Dedifferentiated amniotic fluid mesenchymal stem cell (primary cell): ENCODE measurements around the gene P2RY6.

Experiments
- DNase-seq: peaks from one replicate; pipeline ENCODE4 v3.0.0-alpha.2; 2016; ENCODE audit errors: extremely low spot score

P2RY6 gene

DNA sequence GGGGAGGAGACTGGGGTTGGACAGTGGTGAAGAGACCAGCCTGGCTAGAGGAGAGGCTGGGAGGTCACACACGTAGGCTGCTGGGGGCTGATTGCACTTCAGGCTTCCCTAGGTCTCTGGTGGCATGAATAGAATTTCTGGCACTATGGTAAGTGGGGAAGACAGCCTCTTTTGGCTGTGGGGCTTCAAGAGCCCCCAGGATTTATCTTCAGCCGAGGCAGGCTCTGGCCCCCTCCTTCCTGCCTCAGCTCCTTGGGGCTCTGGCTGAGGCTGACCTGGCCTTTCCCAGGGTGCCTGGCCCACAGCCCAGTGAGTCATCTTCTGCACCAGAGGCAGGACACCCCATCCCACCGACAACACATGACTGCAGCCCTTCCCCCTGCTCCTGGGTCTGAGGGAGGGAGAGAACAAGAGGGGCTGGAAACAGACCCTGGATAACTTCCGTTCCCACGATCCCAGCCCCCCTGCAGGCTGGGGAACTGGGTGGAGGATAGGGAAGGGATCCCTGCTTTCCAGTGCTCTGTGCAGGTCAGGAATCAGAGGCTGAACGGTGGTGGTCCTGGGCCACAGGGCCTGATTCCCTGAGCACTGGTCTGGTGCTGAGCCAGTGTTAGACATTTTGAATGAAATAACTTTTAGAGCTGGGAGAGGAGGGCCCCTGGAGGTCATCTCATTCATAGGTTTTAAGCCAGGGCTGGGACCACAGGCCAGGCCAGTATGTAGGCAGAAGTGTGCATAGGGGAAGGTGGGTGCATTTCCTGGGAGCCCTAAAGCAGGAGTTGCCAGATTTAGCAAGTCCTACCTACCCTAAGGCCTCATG is 62.5 kb downstream of the P2RY6 start:
- no peak for DNase-seq

DNA sequence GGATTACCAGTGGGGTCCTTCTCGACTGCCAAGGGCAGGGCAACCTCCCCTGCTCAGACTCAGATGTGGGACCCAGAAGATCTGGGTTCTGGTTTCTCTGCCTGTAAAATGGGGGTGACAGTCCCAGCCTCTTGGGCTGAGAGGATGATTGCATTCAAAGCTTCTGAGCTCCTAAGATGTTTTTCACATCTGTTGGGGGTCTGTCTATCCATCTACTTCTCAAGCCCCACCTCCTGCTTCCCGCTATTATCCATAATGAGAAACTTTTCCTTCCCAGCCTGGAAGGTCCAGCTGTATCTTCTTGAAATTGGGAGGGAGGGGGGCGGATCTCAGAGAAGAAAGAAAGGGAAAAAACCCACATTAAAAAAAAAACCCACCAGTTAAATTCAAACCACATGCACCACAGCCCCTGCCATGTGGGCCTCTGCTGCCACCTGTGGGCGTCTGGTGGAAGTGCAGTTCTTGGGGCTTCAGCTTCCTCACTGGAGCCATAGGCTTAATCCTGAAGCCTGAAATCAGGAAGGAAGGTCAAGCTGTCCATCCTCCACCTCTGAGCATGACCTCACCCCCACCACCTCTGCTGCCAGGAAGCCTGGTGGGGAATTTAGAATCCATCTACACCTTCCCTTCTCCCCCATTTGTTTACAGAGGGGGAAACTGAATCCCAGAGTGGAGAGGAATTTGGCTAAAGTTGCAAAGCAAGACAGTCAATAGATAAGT is 63.2 kb downstream of the P2RY6 start:
- peak; percentile 84 for DNase-seq

DNA sequence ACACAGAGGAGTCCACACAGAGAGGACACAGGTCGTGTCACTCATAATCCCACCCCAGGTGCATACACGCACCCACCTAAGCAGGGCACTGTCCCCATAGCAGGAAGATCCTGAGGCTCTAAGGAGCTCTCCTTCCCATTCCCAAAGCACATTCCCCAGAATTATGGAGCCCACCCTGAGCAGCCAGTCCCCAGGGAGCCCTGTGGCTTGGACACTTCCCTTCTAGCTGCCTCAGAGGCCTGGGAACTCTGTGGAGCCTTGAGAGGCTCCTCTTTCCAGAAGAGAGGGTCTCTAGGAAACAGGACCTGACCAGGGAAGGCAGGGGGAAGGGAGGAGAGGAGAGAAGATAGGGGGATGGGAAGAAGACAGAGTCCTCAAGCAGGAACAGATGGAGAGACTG is 65.7 kb downstream of the P2RY6 start:
- DNase-seq, result no peak

DNA sequence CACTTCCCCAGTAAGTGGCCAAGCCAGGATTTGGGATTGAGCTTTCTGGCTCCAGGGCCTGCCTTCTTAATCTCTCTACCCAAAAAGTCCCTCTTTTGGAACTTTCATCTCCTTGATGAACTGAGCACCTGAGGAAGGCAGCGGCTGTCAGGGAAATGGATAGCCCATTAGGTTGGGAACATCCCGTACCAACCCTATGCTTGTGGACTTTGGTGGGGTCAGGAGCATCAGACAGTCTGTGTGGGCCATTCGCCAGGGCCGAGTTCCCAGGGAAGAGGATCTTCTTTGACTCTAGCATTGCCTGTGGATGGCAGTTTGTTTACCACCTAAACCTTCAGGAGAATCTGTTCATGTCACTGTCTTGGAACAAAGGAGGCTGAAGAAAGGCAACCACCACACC is 66.1 kb downstream of the P2RY6 start:
- DNase-seq, result no peak

DNA sequence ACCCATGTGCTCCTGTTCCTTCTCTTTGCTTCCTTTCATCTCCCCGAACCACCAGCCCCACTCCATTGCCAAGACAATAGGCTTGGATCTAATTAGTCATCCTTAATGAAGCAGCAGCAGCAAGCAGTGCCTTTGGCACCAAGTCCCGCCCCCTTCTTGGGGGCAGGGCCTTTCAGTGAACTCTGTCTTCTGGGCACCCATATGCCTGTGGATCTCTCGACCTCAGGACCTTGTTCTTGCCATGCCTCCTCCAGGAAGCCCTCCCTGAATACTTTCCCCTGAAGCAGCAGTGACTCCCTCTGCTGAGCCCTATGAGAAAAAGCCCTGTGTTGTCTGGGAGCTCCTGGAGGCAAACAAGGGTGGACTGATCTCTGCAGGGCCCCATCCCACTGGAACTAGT is 68.0 kb downstream of the P2RY6 start:
- DNase-seq, result no peak

DNA sequence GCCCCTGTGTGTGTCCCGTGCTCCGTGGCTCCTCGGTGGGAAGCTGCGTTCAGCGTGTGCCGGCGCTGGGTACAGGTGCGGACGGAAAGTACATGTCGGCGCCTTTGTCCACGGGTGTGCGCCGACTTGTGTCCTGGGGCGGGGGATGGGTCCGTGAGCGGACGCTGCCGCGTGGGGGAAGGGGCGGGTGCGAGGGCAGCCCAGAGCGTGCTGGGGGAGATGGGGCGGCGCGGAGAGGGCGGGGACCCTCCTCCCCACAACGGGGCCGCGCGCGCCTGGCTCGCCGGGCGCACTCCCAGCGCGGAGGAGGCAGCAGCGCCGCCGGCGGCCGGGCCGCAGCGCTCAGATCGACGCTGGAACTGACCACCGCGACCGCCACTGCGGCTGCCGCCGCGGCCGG is 70.5 kb downstream of the P2RY6 start:
- no peak for DNase-seq

DNA sequence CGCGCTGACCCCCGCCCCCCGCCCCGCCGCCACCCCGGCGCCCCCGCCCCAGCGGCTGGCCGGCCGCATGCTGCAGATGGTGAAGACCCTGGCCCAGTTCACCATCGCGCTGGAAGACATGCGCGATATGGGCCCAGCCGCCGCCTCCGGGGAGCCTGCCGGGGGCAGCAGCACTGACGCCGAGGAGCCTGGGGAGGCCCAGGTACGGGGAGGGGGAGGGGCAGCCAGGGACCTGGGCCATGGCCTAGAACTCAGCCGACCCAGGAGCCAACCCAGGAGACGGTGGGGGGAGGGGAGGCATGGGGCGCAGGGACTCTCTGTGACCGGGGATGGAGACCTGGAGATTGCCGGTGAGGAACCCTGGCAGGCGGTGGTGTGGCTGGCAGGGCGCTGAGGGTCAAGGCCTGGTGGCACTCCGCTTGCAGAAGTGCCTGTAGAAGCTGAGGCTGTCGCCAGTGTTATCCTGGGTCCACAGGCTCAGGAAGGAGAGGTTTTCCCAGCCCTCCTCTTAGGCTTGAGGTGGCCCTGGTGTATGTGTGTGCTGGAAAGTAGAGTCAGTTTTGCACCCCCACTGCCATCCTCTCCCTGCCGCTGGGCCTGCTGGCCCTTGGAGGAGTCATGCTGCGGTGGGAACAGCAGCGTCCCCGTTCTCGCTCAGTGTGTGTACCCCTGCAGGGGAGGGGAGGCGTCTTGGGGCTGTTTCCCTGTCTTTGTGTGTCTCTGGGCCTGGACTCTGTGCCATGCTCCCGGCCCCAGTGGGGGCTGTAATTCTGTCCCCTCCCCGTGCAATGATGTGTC is 71.1 kb downstream of the P2RY6 start:
- DNase-seq, result no peak

DNA sequence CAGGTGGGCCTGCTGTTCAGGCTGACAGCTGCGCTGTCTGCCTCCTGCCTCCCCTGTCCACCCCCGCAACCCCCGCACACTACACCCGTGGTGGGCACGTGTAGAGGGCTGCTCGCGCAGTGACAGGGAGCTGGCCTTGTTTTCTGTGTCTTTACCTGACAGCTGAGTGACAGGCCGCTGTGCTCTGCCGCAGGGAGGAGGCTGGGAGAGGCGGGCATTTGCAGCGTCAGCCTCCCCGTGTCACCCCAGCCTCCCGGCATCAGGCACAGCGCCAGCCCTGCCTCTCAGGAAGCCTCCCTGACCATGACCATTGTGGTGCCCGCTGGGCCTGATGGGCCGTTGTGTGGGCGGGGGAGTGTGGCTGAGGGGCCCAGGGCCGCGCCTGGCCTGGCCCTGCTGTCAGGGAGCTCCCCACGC is 72.1 kb downstream of the P2RY6 start:
- no peak for DNase-seq

DNA sequence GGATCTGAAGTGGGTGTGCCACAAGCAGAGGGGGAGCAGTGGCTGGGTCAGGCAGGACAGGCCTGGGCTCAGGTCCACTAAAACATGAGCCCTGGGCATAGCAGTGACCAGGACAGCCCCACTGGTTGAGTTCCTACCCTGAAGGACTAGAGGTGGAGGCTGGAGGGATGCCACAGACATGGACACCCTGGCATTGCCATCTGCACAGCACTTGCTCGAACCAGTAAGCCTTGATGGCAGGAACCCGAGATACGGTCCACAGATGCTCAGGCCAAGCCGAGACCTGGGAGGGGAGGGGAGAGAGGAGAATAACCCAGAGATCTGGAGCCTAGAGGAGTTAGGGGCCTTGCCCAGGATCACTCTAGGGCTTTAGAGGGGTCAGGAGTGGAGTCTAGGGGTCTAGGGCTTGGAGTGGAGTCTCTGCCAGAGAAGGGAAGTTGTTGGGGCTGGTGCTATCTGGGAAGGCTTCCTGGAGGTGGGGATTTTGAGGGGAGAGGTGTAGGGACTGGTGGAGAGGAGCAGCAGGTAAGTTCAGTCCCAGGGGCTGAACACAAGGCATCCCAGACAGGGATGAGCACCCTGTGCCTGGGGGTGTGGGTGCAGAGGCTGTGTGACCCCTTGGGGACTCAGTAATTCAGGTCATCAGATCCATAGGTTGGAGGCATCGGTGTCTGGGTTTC is 73.5 kb downstream of the P2RY6 start:
- DNase-seq, result no peak

DNA sequence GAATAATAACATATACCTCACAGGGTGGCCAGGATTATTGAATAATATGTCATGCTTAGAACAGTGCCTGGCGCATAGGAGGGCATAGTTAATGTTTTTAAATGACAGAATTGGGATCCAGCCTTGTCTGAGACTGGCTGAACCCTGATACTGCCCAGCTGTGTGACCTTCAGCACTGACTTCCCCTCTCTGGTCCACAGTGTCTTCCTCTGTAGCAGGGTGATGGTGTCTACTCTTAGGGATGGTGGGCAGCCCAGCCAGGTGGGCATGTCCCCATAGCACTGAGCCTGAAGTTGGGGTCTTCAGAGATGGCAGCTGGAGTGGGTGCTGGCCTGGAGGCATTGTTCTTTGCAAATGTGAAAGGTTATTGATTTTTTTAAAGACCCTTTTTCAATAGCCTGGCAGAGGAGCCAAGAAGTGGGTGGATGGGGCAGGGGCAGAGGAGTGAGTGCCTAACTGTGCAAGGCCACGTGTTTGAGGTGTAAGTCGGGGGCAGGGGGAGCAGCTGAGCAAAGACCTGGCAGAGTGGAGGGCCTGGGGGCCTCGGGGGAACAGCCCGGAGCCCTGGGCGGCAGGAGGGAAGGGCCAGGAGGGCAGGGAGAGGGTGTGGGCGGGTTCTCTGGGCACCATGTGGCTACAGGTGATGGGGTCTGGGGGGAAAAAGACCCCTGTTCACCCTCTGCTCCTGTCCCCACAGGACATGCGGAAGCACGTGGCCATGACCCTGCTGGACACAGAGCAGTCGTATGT is 74.2 kb downstream of the P2RY6 start:
- DNase-seq, result no peak

DNA sequence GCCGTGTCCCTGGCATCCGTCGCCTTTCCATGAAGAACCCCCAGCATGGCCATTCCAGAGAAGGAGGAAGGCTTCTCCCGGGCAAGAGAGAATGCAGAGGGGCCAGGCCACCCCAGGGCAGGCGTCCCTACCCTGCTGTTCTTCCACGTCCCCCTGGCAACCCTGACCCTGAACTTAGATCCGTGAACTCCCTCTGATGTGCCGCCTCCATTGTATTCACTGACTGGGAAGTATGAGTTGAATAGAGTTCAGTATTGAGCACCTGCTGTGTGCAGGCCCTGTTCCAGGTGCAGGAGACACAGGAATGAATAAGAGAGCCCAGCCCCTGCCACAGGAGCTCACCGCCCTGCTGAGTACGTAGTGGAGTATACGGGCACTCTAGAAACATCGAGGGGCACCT is 74.9 kb downstream of the P2RY6 start:
- no peak for DNase-seq
